HG02759 (cell line): ENCODE results near the gene MT1G.
"Not testable (repeated sequence)": the region's sequence is repeated elsewhere in the genome, so short reads cannot be mapped to it uniquely, and the experiment has no call there.

Source experiments
- ATAC-seq: cut with Tn5 transposase; IDR thresholded peaks from one replicate; pipeline ENCODE4 v1.9.1; 2021; ENCODE audit warnings: mild to moderate bottlenecking, moderate library complexity; ENCODE audit not compliant: unreplicated experiment

MT1G gene

DNA sequence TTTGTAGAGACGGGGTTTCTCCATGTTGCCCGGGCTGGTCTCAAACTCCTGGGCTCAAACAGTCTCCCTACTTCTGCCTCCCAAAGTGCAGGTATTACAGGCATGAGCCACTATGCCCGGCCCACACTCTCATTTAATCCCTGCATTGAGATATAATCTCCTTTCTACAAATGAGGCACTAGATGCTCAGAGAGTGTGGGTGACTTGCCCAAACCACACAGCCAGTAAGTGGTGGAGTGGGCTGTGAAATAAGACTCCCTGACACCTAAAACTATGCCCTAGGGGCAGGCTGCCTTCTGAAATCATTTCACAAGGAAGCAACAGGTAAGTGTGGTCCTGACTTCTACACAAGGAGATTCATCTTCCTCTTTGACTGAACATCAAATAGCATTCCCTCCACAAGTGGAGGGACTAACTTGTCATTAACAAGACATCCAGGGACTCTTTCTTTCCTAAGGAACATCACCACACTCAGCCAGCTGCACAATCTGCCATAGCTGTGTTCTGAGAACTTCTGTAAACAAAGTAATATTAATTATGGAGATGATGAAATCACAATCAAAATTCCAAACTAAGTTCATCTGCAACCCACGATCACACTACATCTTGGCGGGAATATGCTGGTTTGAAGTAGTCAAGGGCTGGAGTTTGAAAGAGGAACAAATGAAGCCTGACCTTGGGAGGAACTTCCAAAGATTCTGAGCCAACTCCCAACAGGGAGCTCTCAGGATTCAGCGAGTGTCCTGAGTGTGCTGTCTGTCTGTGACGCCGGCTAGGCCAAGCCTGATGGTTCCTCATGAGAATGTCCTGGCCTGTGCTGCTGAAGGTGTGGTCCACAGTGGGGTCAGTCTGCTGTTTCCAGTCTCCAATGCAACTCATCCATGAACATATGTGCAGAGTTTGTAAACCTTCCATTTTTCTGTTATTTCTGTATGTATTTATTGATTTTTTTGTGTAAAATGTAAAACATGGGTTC is 2.3 kb downstream of the MT1G start:
- not testable (repeated sequence) for ATAC-seq

DNA sequence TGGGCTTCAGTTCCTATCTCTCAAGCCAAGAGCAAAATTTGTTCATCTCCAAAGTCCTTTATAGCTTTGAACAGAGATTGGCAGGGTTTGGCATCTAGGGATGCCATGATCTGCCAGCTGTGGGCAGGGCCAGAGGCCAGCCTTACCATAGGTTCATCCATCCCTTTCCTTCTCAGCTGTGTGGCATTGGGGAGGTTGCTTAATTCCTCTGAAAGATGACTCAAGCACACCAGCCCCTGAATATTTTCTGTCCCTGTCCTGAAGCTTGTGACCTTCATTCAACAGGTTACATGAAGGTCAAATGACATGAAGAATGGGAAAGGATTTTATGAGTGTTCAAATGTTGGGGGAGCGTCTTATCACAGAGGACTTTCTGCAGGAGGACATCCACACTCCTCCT is 3.4 kb downstream of the MT1G start:
- no peak for ATAC-seq

DNA sequence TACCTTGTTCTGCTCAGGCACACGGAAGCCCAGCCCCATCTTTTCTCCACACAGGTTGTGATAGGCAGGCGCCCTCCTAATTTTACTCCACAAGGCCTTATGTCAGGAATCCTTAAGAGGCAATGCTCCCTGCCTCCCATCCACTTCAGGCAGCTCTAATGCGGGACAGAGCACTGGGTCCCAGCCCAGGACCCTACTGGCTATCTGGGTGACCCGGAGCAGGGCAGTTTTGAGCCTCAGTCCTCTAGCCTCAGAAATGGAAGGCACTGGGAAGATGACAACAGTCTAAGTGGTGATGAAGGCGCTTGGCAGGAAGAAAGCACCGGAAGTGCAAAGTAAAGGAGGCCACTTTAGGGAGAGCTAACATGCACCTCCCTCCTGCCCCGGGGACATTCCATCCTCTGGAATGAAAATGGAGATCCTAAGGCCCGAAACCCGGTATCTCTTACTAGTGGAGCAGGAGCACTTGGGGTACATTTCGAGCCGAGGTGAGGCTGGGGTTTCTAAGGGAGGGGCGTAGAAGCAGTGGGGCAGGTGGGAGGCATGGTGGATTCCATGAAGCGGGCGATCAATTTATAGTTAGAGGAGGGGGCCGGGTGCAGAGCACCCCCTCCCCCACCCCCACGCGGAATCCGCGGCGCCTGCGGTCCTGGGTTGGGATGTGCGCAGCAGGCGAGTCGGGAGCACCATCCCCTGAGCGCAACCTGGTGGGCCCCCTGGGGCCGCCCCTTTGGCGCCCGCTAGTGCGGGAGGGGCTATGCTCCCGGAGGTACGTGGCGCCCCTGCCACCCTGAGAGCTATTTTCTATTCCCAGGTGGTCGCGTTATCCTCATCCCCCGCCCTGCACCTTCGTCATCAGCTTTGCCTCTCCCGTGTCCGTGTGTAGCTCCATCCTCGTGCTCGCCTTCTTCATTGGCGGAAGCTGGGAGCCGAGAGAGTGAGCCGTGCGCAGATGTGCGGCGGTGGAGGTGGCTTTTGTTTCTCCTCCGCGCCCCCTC is 5.2 kb downstream of the MT1G start:
- ATAC-seq: no peak

DNA sequence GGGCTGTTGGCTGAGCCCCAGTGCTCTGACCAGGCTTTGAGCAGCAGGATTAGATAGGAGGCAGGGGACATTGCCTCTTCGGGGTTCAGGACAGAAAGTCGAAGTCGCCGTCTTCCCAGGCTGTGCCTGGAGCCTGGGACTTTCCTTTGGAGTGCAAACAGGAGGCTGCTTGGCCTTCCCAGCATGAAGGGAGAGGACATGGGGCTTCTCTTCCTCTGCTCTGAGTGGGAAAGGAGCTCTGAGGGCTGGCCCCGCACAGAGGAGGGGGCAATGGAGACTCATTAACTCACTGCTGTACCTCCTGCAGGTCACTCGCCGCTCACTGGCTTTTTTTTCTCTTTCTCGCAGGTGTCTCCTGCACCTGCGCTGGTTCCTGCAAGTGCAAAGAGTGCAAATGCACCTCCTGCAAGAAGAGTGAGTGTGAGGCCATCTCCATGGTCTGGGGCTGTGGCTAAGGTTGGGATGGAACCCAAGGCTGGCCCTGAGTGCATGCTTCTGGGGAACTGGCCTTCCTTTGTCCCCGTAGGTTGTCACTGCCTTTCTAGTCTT is 9.5 kb downstream of the MT1G start:
- no peak for ATAC-seq

DNA sequence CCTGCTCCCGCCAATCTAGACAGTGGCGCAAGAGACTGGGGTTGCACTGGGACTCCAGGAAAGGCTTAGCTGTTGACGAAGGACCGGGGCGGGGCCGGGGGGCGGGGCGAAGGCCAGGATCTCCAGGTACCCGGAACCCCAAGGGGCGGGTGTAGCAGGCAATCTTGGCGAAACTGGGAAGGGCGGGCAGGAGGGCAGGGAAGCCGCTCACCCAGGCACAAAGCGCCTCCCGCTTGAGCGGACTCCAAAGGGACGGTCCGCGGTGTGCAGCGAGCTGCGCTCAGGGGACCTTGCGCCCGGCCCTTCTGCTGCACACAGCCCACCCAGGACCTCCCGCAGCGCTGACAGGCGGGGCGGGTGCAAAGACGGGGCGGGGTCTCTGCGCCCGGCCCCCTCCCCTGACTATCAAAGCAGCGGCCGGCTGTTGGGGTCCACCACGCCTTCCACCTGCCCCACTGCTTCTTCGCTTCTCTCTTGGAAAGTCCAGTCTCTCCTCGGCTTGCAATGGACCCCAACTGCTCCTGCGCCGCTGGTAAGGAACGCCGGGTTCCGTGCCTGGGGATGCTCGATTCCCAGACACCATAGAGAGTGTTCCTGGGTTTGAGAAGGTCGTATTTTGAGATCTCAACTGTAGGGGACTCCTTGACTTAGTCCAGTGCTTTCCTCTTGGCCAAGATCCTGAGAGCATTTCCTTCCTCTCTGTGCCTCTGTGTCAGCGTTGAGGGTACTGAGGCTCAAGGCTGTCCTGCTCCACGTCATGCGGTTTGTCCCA is 10.1 kb downstream of the MT1G start, which contains the start of gene MT1F:
Gene MT1F, plus strand, starts transcription at position 405 of the 772 bp plus-strand sequence. Its CDS starts 100 bp downstream, at position 505.
- peak; percentile 61 for ATAC-seq

DNA sequence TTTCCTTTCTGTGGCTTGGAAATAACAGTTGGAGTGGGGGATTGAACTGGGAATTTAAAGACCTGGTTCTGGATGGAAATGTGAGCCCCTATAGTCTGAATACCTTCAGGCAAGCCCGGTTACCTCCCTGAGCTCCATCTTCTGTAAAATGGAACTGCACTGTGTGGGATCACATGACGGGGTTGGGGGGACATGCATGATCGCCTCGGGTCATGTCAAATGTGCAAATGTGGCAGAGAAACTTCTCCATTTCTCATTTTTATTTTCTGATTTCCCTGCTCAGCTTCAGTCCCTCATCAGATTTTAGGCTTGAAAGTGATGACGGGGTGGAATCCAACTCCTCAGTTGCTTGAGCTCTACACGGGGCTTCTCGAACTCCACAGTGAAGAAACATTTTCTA is 14.6 kb downstream of the MT1G start:
- no peak for ATAC-seq

DNA sequence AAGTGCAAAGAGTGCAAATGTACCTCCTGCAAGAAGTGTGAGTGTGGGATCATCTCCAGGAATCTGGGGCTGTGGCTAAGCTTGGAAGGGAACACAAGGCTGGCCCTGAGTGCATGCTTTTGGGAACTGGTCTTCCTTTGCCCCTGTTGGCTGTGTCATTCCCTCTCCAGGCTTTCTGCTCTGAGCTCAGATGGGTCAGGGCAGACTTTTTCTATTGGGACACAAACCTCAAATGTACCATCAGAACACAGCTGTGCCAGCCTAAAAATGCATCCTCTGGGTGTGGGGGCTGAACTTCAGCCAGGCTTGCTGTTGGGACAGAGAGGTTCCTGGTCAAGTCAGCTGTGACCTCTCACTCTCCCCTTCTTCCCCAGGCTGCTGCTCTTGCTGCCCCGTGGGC is 15.3 kb downstream of the MT1G start:
- no peak for ATAC-seq

DNA sequence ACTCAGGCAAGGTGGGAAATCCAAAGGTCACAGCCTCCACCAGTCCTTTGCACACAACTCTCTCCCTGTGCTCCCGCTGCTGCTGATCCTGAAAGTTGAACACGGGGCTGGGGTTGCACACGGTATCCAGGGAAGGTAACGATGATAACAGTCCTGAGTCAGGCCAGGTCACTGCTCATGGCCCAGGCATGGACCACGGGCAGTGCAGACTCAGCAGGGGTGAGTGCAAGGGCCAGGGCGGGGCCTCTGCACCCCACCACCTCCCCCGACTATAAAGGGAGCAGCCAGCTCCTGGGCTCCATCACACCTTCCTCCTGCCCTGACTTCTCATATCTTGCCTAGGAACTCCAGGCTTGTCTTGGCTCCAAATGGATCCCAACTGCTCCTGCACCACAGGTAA is 16.3 kb downstream of the MT1G start, which contains the start of gene MT1B:
Gene MT1B, plus strand, starts transcription at position 301 of the 400 bp plus-strand sequence. Its CDS starts 68 bp downstream, at position 369.
- ATAC-seq: no peak

DNA sequence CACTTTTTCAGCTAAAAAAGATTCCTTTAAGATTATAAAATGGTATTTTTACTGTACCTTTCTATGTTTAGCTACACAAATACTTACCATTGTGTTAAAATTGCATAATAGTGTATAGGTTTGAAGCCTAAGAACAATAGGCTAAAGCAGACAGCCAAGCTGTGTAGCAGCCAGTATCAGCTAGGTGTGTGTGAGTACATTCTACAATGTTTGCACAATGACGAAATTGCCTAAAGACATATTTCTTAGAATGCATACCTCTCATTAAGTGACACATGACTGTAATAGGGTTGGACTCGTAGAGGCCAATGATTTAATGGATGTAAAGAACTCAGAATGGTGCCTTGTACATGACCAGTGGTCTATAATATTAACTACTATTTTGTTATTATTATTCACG is 18.0 kb downstream of the MT1G start:
- ATAC-seq: no peak

DNA sequence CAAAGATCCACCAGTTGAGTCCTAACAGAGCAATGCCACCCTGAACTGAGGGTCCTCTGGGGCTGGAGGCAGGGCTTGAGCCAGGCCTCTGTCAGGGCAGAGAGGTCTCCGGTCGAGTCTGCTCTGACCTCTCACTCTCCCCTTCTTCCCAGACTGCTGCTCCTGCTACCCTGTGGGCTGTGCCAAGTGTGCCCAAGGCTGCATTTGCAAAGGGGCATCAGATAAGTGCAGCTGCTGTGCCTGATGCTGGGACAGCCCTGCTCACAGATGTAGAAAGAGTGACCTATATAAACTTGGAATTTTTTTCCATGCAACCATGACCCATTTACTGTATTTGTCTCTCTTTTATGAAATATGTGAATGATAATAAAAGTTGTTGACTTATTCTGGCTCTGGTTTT is 18.6 kb downstream of the MT1G start:
- ATAC-seq: no peak

DNA sequence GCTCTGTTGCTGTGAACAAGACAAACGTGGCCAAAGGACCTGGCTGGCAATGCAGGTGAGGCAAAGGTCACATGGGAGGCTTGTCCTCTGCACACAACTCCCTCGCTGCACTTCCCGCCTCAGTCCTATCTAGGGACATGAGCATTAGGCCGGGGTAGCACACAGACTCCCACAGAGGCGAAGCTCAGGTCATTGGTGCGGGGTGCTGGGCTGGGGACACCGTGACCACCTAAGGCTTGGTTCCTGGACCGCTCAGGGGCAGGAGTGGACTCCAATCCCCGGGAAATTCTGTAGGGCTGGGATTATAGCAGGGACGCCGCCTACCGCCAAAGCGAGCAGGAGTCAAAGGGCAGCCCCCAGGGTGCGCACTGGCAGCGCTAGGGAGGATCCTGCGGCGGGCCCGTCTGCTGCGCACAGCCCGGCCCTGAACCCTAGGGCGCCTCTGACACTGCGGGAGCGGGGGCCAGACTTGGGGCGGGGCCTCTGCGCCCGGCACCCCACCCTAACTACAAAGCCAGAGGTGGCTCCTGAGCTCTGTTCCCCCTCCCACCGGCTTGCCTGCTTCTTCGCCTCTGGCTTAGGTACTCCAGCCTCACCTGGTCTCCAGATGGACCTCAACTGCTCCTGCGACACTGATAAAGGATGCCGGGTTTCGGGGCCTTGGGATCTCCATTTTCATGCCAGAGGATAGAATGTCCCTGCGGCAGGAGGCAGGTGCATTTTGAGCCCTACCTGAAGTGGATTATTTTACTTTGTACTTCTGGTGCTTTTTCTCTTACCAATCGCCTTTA is 20.0 kb downstream of the MT1G start:
- no peak for ATAC-seq

DNA sequence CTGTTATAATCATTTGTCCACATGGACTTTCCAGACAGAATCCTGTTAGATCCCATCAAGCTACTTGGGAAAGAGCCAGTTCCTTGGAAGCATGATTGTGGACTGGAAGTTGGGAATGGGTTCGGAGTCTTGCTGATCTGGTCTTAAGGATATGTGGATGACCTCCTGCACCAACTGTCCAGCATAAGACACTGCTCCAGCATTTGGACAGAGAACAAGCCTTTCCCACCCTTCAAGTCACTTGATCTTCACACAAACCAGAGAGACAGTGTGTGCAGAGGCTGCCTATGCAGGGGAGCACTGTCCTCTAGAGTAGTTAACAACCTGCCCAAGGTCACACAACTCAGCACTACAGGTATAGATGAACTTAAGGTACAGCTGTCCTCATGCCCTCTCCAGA is 22.0 kb downstream of the MT1G start:
- no peak for ATAC-seq

DNA sequence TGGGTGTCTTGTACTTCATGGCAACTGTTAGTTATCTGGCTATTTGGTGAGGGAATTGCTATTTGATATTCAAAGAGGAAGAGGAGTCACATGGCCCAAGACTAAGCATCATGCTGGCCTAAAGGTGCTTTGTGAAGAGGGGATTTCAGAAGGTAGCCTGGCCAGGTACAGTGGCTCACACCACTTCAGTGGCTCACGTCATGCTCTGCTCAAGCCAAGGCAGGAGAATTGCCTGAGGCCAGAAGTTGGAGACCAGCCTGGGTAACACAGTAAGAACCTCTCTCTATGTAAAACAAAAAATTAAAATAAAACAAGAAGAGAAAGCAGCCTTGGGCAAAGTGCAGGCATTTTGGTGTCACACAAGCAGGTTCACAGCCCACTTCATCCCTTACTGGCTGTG is 22.6 kb downstream of the MT1G start:
- no peak for ATAC-seq

DNA sequence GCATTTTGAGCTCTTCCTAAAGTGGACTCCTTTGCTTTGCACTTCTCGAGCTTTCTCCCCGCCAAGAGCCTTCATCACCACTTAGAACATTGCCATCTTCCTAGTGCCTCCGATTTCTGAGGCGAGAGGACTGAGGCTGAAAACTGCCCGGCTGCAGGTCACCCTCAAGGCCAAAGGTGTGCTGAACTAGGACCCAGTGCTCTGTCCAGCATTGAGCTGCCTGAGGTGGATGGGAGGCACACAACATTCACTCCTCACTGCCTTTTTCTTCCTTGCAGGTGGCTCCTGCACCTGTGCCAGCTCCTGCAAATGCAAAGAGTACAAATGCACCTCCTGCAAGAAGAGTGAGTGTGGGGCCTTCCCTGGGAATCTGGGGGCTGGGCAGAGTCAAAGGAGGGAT is 24.0 kb downstream of the MT1G start:
- ATAC-seq: no peak

DNA sequence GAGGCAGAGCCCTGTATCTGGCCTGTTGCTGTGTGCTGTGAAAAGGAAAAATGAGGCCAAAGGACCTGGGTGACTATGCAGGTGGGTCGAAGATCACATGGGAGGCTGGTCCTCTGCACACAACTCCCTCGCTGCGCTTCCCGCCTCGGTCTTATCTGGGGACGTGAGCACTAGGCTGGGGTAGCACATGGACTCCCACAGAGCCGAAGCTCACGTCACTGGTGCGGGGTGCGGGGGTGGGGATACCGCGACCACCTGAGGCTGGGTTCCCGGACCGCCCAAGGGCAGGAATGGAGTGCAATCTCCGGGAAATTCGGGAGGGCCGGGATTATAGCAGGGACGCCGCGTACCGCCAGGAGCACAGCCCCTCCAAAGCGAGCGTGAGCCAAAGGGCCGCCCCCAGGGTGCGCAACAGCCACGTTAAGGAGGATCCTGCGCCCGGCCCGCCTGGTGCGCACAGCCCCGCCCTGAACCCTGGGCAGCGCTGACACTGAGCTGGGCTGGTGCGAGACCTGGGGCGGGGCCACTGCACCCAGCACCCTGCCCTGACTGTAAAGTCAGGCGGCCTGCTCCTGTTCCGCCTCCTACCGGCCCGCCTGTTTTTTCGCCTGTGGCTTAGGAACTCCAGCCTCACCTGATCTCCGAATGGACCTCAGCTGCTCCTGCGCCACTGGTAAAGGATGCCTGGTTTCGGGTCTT is 24.6 kb downstream of the MT1G start:
- ATAC-seq: peak; percentile 94

DNA sequence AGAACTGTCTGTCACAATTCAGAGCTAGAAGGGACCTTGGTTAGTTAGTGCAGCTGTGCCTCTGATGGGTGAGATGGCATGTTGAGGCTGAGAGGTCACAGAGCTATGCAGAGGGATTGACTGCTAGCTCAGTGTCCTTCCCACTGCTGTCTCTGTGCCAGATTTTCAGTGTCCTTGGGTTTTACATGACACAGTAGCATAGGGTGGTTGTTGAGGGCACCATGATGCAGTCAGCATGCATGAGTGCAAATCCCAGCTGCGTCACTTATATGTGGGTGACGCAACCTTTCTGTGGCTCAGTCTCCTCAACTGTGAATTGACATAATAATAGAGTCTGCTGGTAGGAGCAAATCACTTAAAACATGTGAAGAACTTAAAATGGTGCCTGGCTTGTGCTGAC is 26.7 kb downstream of the MT1G start:
- no peak for ATAC-seq

DNA sequence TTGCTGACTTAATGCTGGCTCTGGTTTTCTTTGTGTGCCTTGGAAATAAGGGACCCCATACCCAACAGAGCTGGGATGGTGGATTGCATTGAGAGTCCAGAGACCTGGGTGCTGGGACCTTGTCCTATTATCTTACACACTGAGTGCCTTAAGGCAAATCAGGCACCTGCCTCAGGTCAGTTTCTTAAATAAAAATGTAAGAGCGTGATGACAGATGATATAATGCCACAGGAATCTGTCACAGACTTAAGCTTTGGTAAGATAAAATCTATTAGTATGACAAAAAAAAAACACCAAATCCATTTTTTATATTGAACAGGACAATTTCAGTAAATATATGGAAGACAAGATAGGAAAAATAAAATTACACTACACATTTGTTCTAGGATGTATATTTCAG is 27.8 kb downstream of the MT1G start:
- ATAC-seq: no peak

DNA sequence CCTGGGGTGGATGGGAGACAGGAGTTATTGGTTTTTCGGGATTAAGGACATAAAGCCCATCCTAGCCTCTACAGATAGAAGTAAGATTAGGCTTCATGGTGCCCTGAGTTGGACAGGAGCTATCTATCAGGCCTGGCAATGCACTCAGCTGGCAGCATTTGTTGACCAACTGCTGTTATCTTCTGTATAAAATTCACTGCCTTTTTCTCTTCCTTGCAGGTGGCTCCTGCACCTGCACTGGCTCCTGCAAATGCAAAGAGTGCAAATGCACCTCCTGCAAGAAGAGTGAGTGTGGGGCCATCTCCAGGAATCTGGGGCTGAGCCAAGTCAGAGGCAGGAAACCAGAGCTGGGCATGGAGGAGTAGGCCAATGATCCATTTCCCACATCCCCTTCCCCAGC is 28.8 kb downstream of the MT1G start:
- ATAC-seq: no peak
